OCI-LY7 (cell line): ENCODE measurements around the gene PDLIM3.
"Not testable (repeated sequence)": the region's sequence is repeated elsewhere in the genome, so short reads cannot be mapped to it uniquely, and the experiment has no call there.

Source experiments
- EZH2phosphoT487 ChIP-seq: fragments of 200-600 bp; sonication (generic); IDR thresholded peaks from 2 replicates; pipeline ENCODE4 v1.6.1; 2018; ENCODE audit warnings: low read depth, borderline replicate concordance, mild to moderate bottlenecking, mixed run types, antibody characterized with exemption, low read length, moderate library complexity, mixed read lengths
- TF ChIP-seq, protein P1 (sequence below): fragments of 200-600 bp; sonication (generic); conservative IDR thresholded peaks from 2 replicates; pipeline ENCODE4 v1.5.1; 2014; ENCODE audit warnings: mild to moderate bottlenecking, antibody characterized with exemption, low read length, moderate library complexity, mixed read lengths

DNA sequence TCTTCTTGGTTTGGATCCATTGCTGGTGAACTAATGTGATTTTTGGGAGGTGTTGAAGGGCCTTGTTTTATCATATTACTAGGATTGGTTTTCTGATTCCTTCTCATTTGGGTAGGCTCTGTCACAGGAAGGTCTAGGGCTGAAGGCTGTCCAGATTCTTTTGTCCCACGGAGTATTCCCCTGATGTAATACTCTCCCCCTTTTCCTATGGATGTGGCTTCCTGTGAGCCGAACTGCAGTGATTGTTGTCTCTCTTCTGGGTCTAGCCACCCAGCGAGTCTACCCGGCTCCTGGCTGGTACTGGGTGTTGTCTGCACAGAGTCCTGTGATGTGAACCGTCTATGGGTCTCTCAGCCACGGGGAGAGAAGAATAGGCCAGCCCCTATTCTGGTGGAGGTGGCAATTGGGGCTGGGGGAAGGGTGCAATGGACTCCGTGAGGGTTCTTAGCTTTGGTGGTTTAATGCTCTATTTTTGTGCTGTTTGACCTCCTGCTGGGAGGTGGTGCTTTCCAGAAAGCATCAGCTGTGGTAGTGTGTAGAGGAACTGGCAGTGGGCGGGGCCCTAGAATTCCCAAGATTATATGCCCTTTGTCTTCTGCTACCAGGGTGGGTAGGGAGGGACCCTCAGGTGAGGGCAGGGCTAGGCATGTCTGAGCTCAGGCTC is 24.1 kb upstream of the PDLIM3 start:
- TF ChIP-seq, protein P1, sequence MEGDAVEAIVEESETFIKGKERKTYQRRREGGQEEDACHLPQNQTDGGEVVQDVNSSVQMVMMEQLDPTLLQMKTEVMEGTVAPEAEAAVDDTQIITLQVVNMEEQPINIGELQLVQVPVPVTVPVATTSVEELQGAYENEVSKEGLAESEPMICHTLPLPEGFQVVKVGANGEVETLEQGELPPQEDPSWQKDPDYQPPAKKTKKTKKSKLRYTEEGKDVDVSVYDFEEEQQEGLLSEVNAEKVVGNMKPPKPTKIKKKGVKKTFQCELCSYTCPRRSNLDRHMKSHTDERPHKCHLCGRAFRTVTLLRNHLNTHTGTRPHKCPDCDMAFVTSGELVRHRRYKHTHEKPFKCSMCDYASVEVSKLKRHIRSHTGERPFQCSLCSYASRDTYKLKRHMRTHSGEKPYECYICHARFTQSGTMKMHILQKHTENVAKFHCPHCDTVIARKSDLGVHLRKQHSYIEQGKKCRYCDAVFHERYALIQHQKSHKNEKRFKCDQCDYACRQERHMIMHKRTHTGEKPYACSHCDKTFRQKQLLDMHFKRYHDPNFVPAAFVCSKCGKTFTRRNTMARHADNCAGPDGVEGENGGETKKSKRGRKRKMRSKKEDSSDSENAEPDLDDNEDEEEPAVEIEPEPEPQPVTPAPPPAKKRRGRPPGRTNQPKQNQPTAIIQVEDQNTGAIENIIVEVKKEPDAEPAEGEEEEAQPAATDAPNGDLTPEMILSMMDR, result not testable (repeated sequence)
- not testable (repeated sequence) for TF ChIP-seq EZH2phosphoT487
